ENCODE data around the gene LHX3. TPM values are rescaled to one million over a fixed set of nuclear protein-coding genes. Genes with fewer than 3 reads are reported as not detected.

The LHX3 gene
- total RNA-seq, 1 donor from 2014 or later: not detected

DNA sequence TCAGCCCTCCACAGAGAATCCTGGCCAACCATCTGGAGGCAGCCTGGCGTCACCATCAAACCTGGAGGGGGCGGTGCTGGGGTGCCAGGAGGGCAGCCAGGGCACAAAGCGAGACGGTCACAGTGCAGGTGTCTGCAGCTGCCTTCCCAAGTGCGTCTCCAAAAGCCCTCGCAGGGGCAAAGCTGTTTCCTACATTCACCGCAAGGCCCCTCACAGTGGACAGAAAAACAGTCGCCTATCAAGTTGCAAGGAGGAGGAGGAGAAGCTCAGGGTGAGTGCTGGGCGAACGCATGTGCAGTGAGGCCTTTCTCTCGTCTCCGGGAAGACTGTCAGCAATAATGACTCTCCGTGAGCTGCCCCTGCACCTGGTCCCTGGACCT is 18.0 kb upstream of the LHX3 start:
- Mint-ChIP-seq H3K9me3 (ENCODE audit: unreplicated experiment) (no peaks in the 10 kb centered on the region), H3K36me3 (ENCODE audit: low read depth, unreplicated experiment) (peaks cover 15% of the 10 kb centered on the region), H3K27me3 (ENCODE audit: low read depth, unreplicated experiment) (no peaks in the 10 kb centered on the region), H3K27ac (ENCODE audit: unreplicated experiment) (no peak overlapping the region), H3K4me3 (ENCODE audit: unreplicated experiment) (no peak overlapping the region), H3K4me1 (ENCODE audit: low read depth, unreplicated experiment) (peaks cover 9% of the 10 kb centered on the region)
- no peak overlapping the region for H3K27ac ChIP-seq (ENCODE audit: low read depth, low read length)
- H3K27me3 ChIP-seq (ENCODE audit: insufficient read depth, low read length): no peaks in the 10 kb centered on the region
- no peak overlapping the region for H3K4me2 ChIP-seq (ENCODE audit: low read length)
- H3K9ac ChIP-seq (ENCODE audit: low read length): no peak overlapping the region
- peaks cover 18% of the 10 kb centered on the region for H3K4me1 ChIP-seq (ENCODE audit: insufficient read depth, low read length)
- no peaks in the 10 kb centered on the region for H3K9me3 ChIP-seq (ENCODE audit: insufficient read depth, low read depth, low read length)
- DNase-seq (ENCODE audit: low read depth): no peak
- no peaks in the 10 kb centered on the region for H3K36me3 ChIP-seq (ENCODE audit: insufficient read depth, low read length)
- H2AFZ ChIP-seq (ENCODE audit: low read depth, low read length): no peak overlapping the region
- no peak for FAIRE-seq
- TF ChIP-seq, protein P1, sequence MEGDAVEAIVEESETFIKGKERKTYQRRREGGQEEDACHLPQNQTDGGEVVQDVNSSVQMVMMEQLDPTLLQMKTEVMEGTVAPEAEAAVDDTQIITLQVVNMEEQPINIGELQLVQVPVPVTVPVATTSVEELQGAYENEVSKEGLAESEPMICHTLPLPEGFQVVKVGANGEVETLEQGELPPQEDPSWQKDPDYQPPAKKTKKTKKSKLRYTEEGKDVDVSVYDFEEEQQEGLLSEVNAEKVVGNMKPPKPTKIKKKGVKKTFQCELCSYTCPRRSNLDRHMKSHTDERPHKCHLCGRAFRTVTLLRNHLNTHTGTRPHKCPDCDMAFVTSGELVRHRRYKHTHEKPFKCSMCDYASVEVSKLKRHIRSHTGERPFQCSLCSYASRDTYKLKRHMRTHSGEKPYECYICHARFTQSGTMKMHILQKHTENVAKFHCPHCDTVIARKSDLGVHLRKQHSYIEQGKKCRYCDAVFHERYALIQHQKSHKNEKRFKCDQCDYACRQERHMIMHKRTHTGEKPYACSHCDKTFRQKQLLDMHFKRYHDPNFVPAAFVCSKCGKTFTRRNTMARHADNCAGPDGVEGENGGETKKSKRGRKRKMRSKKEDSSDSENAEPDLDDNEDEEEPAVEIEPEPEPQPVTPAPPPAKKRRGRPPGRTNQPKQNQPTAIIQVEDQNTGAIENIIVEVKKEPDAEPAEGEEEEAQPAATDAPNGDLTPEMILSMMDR (IDR thresholded peaks at IDR 0.05; ENCODE audit: insufficient read depth, low read depth, low read length): no peak
- no peak for TF ChIP-seq EZH2 (IDR thresholded peaks at IDR 0.05; ENCODE audit: insufficient read depth, low read length)
- no peak overlapping the region for H3K4me3 ChIP-seq (ENCODE audit: insufficient read depth, low read depth, low read length)
- H3K79me2 ChIP-seq (ENCODE audit: insufficient read depth, low read length): peaks cover 10% of the 10 kb centered on the region
- peaks cover 77% of the 10 kb centered on the region for H4K20me1 ChIP-seq (ENCODE audit: insufficient read depth, low read length)

DNA sequence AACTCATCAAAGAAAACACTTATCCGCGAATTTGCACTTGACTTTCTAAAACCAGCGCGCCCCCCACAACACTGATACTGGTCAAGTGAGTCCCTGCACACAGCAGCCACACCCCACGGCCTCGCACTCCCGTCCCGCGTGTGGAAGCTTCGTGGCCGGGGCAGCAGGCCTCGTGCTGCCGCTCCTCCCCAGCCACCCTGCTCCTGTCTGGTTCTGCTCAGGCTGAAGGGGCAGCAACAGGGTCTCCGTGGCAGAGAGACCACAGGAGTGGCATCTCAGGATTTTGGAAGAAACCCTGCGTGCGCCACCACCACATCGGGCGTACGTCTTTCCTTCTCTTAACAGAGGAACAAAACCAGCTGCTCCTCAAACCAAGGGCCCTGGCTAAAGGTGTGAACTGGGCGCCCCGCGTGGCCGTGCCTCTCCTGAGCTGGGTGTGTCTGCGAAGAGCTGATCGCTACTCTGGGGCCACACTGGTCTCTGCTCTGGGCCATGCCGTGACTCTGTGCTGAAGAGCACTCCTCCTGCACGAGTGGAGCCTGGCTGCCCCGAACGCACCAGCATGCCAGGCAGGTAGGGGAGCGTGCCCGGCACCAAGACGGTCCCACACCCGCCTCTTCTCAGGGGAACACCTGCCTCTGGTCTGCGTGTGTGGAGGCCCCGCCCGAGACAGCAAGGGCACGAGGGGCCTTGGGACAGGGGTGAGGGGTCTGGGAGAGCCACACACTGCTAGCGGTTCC is 17.4 kb upstream of the LHX3 start:
- Histone ChIP-seq H3K4me2 (ENCODE audit: low read length) (no peak overlapping the region), H3K9ac (ENCODE audit: low read length) (no peak overlapping the region), H2AFZ (ENCODE audit: low read depth, low read length) (no peak overlapping the region), H3K4me1 (ENCODE audit: insufficient read depth, low read length) (peaks cover 13% of the 10 kb centered on the region), H3K4me3 (ENCODE audit: insufficient read depth, low read depth, low read length) (no peak overlapping the region), H3K27me3 (ENCODE audit: insufficient read depth, low read length) (no peaks in the 10 kb centered on the region), H4K20me1 (ENCODE audit: insufficient read depth, low read length) (peaks cover 78% of the 10 kb centered on the region), H3K9me3 (ENCODE audit: insufficient read depth, low read depth, low read length) (no peaks in the 10 kb centered on the region), H3K36me3 (ENCODE audit: insufficient read depth, low read length) (no peaks in the 10 kb centered on the region), H3K27ac (ENCODE audit: low read depth, low read length) (no peak overlapping the region), H3K79me2 (ENCODE audit: insufficient read depth, low read length) (peaks cover 10% of the 10 kb centered on the region)
- H3K4me3 Mint-ChIP-seq (ENCODE audit: unreplicated experiment): no peak overlapping the region
- H3K36me3 Mint-ChIP-seq (ENCODE audit: low read depth, unreplicated experiment): peaks cover 15% of the 10 kb centered on the region
- H3K9me3 Mint-ChIP-seq (ENCODE audit: unreplicated experiment): no peaks in the 10 kb centered on the region
- TF ChIP-seq, protein P1 (IDR thresholded peaks at IDR 0.05; ENCODE audit: insufficient read depth, low read depth, low read length): no peak
- no peak for TF ChIP-seq EZH2 (IDR thresholded peaks at IDR 0.05; ENCODE audit: insufficient read depth, low read length)
- H3K4me1 Mint-ChIP-seq (ENCODE audit: low read depth, unreplicated experiment): peaks cover 8% of the 10 kb centered on the region
- no peaks in the 10 kb centered on the region for H3K27me3 Mint-ChIP-seq (ENCODE audit: low read depth, unreplicated experiment)
- no peak overlapping the region for H3K27ac Mint-ChIP-seq (ENCODE audit: unreplicated experiment)
- no peak for FAIRE-seq
- DNase-seq (ENCODE audit: low read depth): no peak
